Progenitor cell of endocrine pancreas (in vitro differentiated cells): ENCODE measurements around the gene COBLL1. TPM values are rescaled to one million over a fixed set of nuclear protein-coding genes. Genes with fewer than 3 reads are reported as not detected.

Experiments
- DNase-seq: peaks from one replicate; pipeline ENCODE4 v3.0.0; 2021; ENCODE audit warnings: low spot score; ENCODE audit not compliant: unreplicated experiment
- H3K27ac Mint-ChIP-seq: 2 replicates; pipeline ENCODE4 v1.8.0; 2021; ENCODE audit warnings: mild to moderate bottlenecking, moderate library complexity, mixed read lengths
- H3K27me3 Mint-ChIP-seq: 2 replicates; pipeline ENCODE4 v1.8.0; 2021; ENCODE audit warnings: mixed read lengths
- H3K36me3 Mint-ChIP-seq: 2 replicates; pipeline ENCODE4 v1.8.0; 2022; ENCODE audit warnings: mixed read lengths; ENCODE audit not compliant: insufficient read depth
- H3K4me1 Mint-ChIP-seq: 2 replicates; pipeline ENCODE4 v1.8.0; 2021; ENCODE audit warnings: low read depth, mixed read lengths
- H3K4me3 Mint-ChIP-seq: 2 replicates; pipeline ENCODE4 v1.8.0; 2021; ENCODE audit warnings: low read depth, mild to moderate bottlenecking, moderate library complexity, mixed read lengths
- H3K9me3 Mint-ChIP-seq: 2 replicates; pipeline ENCODE4 v1.8.0; 2021; ENCODE audit warnings: low read depth, mixed read lengths
- CTCF ChIP-seq: fragments of 200-600 bp; sonication (generic); IDR thresholded peaks from one replicate; pipeline ENCODE4 v1.5.0; 2021; ENCODE audit warnings: antibody characterized with exemption, mild to moderate bottlenecking; ENCODE audit not compliant: unreplicated experiment
- total RNA-seq: library from RNA; stranded (reverse); gene quantifications from 2 replicates; pipeline ENCODE4 v1.2.1, GENCODE V29; 2021

Gene COBLL1
- total RNA-seq, 1 donor from 2014 or later, result 80.9 TPM

GRCh38 chr2:164719996-164720941 lies 121.4 kb downstream of the COBLL1 start:
- no peak overlapping the region for H3K4me3 Mint-ChIP-seq
- H3K27ac Mint-ChIP-seq, result peak overlapping the region; percentile 56
- peaks cover 12% of the 10 kb centered on the region for H3K4me1 Mint-ChIP-seq
- TF ChIP-seq CTCF, result no peak
- no peak for DNase-seq
- H3K27me3 Mint-ChIP-seq, result no peaks in the 10 kb centered on the region
- H3K9me3 Mint-ChIP-seq, result no peaks in the 10 kb centered on the region
- peaks cover 14% of the 10 kb centered on the region for H3K36me3 Mint-ChIP-seq

- Mint-ChIP-seq H3K4me1 (peaks cover 38% of the 10 kb centered on the region), H3K4me3 (no peak overlapping the region), H3K27ac (no peak overlapping the region), H3K9me3 (no peaks in the 10 kb centered on the region), H3K36me3 (peaks cover 13% of the 10 kb centered on the region), H3K27me3 (no peaks in the 10 kb centered on the region)
- no peak for DNase-seq
- peak; percentile 91 for TF ChIP-seq CTCF
Observed at GRCh38 chr2:164717000-164717803, 124.4 kb downstream of the COBLL1 start.

- Mint-ChIP-seq H3K36me3 (no peaks in the 10 kb centered on the region), H3K27me3 (no peaks in the 10 kb centered on the region)
- no peak for DNase-seq
Observed at GRCh38 chr2:164714471-164714870, 127.2 kb downstream of the COBLL1 start.

GRCh38 chr2:164711766-164712138 lies 129.9 kb downstream of the COBLL1 start:
- Mint-ChIP-seq H3K27me3 (no peaks in the 10 kb centered on the region), H3K27ac (peak overlapping the region; percentile 97), H3K4me1 (peaks cover 51% of the 10 kb centered on the region), H3K4me3 (peak overlapping the region; percentile 24), H3K36me3 (peaks cover 3% of the 10 kb centered on the region), H3K9me3 (no peaks in the 10 kb centered on the region)
- no peak for DNase-seq
- no peak for TF ChIP-seq CTCF

More at GRCh38 chr2:164714471-164714870, 127.2 kb downstream of the COBLL1 start:
- H3K27ac Mint-ChIP-seq, result peak overlapping the region; percentile 90
- no peak overlapping the region for H3K4me3 Mint-ChIP-seq
- H3K9me3 Mint-ChIP-seq, result no peaks in the 10 kb centered on the region
- H3K4me1 Mint-ChIP-seq, result peaks cover 45% of the 10 kb centered on the region
- no peak for TF ChIP-seq CTCF
